ENCODE results near the gene ATP6V0B.

DNA sequence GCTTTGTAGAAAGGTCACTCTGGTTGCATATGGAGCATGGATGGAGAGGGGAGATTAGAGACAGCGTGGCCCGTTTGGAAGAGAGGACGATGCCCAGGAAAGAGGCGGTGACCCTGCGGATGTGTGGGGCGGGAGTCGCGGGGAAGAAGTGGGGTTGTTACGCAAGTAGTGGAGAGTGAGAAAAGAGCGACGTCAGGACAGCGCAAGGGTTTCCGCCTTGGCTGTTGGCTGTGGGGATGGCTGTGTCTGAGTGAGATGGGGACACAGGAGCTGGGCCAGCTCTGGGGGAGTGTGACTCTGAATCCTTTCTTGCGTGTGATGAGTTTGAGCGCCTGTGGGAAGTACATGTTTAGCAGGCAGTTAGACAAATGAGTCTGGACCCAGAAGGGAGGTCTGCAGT, 8.0 kb downstream of the ATP6V0B start:
- TF ChIP-seq POLR2AphosphoS5 (IDR thresholded peaks at IDR 0.05; ENCODE audit: low read depth, low read length) = no peak
- TF ChIP-seq, protein P1, sequence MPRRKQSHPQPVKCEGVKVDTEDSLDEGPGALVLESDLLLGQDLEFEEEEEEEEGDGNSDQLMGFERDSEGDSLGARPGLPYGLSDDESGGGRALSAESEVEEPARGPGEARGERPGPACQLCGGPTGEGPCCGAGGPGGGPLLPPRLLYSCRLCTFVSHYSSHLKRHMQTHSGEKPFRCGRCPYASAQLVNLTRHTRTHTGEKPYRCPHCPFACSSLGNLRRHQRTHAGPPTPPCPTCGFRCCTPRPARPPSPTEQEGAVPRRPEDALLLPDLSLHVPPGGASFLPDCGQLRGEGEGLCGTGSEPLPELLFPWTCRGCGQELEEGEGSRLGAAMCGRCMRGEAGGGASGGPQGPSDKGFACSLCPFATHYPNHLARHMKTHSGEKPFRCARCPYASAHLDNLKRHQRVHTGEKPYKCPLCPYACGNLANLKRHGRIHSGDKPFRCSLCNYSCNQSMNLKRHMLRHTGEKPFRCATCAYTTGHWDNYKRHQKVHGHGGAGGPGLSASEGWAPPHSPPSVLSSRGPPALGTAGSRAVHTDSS (CRISPR knock-in tag; conservative IDR thresholded peaks at IDR 0.05) = no peak

All from HepG2 (cell line).